Eye (tissue), 1 donor: ENCODE data around the gene JAK3.

Experiments
- DNase-seq: peaks from one replicate; pipeline ENCODE4 v3.0.0-alpha.2; 2015

The JAK3 gene

GRCh38 chr19:17865364-17866311 is 17.9 kb upstream of the JAK3 start:
- DNase-seq: no peak

- no peak for DNase-seq
Measured at GRCh38 chr19:17863520-17864182, 15.9 kb upstream of the JAK3 start.

- no peak for DNase-seq
Measured at GRCh38 chr19:17862711-17863519, 15.1 kb upstream of the JAK3 start.

GRCh38 chr19:17861542-17862402 is 14.0 kb upstream of the JAK3 start:
- no peak for DNase-seq

- DNase-seq: no peak
Measured at GRCh38 chr19:17860993-17861360, 13.2 kb upstream of the JAK3 start.

GRCh38 chr19:17860331-17860992 is 12.7 kb upstream of the JAK3 start:
- DNase-seq: no peak

GRCh38 chr19:17859533-17860330 is 11.9 kb upstream of the JAK3 start, which contains the start of gene RPL18A:
Gene RPL18A (plus strand): TSS chr19:17859910. CDS start chr19:17859957, 47 bp downstream.
- peak; percentile 100 for DNase-seq

- peak; percentile 93 for DNase-seq
Measured at GRCh38 chr19:17855280-17856152, 7.7 kb upstream of the JAK3 start.

GRCh38 chr19:17854061-17854460 is 6.3 kb upstream of the JAK3 start:
- no peak for DNase-seq

GRCh38 chr19:17848595-17849292 is 962 bp upstream of the JAK3 start:
- no peak for DNase-seq

GRCh38 chr19:17846146-17846545 is 1.6 kb downstream of the JAK3 start:
- DNase-seq: no peak

GRCh38 chr19:17843908-17844490 is 3.8 kb downstream of the JAK3 start:
- no peak for DNase-seq

- DNase-seq: no peak
Measured at GRCh38 chr19:17843292-17843827, 4.4 kb downstream of the JAK3 start.

- DNase-seq: no peak
Measured at GRCh38 chr19:17842663-17843291, 5.0 kb downstream of the JAK3 start.

- peak; percentile 97 for DNase-seq
Measured at GRCh38 chr19:17841810-17842662, 5.7 kb downstream of the JAK3 start.

GRCh38 chr19:17841371-17841809 is 6.4 kb downstream of the JAK3 start:
- no peak for DNase-seq

- DNase-seq: no peak
Measured at GRCh38 chr19:17840019-17840418, 7.8 kb downstream of the JAK3 start.
